ENCODE results near the gene IQSEC1. TPM values are rescaled to one million over a fixed set of nuclear protein-coding genes. Genes with fewer than 3 reads are reported as not detected.

The IQSEC1 gene
- total and polyA plus RNA-seq, 10 of the 15 experiments (the other 5 are each of a cell fraction or from before 2014, with no cell fraction given), result 0.92 to 55.2 (median 8.5) TPM

GRCh38 chr3:13051066-13051465 is 22.2 kb downstream of the IQSEC1 start (continued):
- TF ChIP-seq, protein P1, sequence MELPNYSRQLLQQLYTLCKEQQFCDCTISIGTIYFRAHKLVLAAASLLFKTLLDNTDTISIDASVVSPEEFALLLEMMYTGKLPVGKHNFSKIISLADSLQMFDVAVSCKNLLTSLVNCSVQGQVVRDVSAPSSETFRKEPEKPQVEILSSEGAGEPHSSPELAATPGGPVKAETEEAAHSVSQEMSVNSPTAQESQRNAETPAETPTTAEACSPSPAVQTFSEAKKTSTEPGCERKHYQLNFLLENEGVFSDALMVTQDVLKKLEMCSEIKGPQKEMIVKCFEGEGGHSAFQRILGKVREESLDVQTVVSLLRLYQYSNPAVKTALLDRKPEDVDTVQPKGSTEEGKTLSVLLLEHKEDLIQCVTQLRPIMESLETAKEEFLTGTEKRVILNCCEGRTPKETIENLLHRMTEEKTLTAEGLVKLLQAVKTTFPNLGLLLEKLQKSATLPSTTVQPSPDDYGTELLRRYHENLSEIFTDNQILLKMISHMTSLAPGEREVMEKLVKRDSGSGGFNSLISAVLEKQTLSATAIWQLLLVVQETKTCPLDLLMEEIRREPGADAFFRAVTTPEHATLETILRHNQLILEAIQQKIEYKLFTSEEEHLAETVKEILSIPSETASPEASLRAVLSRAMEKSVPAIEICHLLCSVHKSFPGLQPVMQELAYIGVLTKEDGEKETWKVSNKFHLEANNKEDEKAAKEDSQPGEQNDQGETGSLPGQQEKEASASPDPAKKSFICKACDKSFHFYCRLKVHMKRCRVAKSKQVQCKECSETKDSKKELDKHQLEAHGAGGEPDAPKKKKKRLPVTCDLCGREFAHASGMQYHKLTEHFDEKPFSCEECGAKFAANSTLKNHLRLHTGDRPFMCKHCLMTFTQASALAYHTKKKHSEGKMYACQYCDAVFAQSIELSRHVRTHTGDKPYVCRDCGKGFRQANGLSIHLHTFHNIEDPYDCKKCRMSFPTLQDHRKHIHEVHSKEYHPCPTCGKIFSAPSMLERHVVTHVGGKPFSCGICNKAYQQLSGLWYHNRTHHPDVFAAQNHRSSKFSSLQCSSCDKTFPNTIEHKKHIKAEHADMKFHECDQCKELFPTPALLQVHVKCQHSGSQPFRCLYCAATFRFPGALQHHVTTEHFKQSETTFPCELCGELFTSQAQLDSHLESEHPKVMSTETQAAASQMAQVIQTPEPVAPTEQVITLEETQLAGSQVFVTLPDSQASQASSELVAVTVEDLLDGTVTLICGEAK (IDR thresholded peaks at IDR 0.05; ENCODE audit: borderline replicate concordance), result no peak
- TF ChIP-seq KDM1A (IDR thresholded peaks at IDR 0.05; ENCODE audit: borderline replicate concordance) (no peak), RCOR1 (conservative IDR thresholded peaks at IDR 0.05; ENCODE audit: low read depth, low read length) (no peak), POLR2AphosphoS2 (IDR thresholded peaks at IDR 0.05; ENCODE audit: low read depth, low read length) (no peak)

GRCh38 chr3:13050446-13050845 is 22.8 kb downstream of the IQSEC1 start:
- intact Hi-C loops (cut with micrococcal nuclease; ENCODE audit: unreplicated experiment) (no loop called here), in situ Hi-C loops (cut with MboI) (no loop called here)
- H3K9ac ChIP-seq (ENCODE audit: control insufficient read depth, insufficient read depth, low read length), result no peak overlapping the region
- RAD21 ChIA-PET (ENCODE audit: unreplicated experiment), result interaction anchor here (0.9 to 1.0 kb wide), 2 partner anchors 38 to 67 kb away, joined by 3 to 4 read pairs; no protein-coding TSS in a partner anchor
- no peaks in the 10 kb centered on the region for H3K27me3 ChIP-seq (replicated peaks in 1 of 2; ENCODE audit: control insufficient read depth in 2 of 2, insufficient read depth in 2 of 2, low read length in 1 of 2)
- TF ChIP-seq TARDBP (IDR thresholded peaks at IDR 0.05; ENCODE audit: borderline replicate concordance) (no peak), FOXK2 (IDR thresholded peaks at IDR 0.05) (no peak), TCF12 (IDR thresholded peaks at IDR 0.05; ENCODE audit: low read depth, low read length) (no peak), ATF7 (IDR thresholded peaks at IDR 0.05; ENCODE audit: low read depth) (no peak)
- TF ChIP-seq, protein P2, sequence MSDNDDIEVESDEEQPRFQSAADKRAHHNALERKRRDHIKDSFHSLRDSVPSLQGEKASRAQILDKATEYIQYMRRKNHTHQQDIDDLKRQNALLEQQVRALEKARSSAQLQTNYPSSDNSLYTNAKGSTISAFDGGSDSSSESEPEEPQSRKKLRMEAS (IDR thresholded peaks at IDR 0.05; ENCODE audit: low read depth, low read length), result no peak
- 94% methylated on average over 3 of the region's 3 CpGs for WGBS (ENCODE audit: insufficient coverage, insufficient replicate concordance, low lambda C conversion rate, missing lambda C conversion rate)
- H4K20me1 ChIP-seq (ENCODE audit: control insufficient read depth, insufficient read depth), result no peaks in the 10 kb centered on the region
- no peak overlapping the region for H3K4me3 ChIP-seq
- POLR2A ChIA-PET, result interaction anchor here (0.7 to 5.6 kb wide), 3 partner anchors 11 to 38 kb away, joined by 4 to 58 read pairs (median 6); no protein-coding TSS in a partner anchor
- ATAC-seq, result no peak
- no peak for FAIRE-seq
- SMC1A ChIA-PET (ENCODE audit: uncharacterized antibody, unreplicated experiment), result interaction anchor here (1.0 to 1.5 kb wide), 3 partner anchors 14 to 37 kb away, joined by 3 read pairs; no protein-coding TSS in a partner anchor
- no peak overlapping the region for H3K4me2 ChIP-seq (ENCODE audit: control insufficient read depth, insufficient read depth)
- peaks cover 26% of the 10 kb centered on the region for H3K4me1 ChIP-seq (ENCODE audit: control insufficient read depth, insufficient read depth, low read length)
- H3K79me2 ChIP-seq (ENCODE audit: control insufficient read depth, insufficient read depth, low read length), result peaks cover 3% of the 10 kb centered on the region
- no peak for DNase-seq (ENCODE audit: low read depth, low spot score)
- no peaks in the 10 kb centered on the region for H3K9me3 ChIP-seq (replicated peaks; ENCODE audit: control insufficient read depth, insufficient read depth, low read length)
- no TSS peak for BruUV-seq (replicated peaks)
- no peak overlapping the region for H3K27ac ChIP-seq (ENCODE audit: control insufficient read depth, insufficient read depth)
- H2AFZ ChIP-seq (ENCODE audit: control insufficient read depth, low read depth, low read length), result no peak overlapping the region
- CTCF ChIA-PET, result interaction anchor here (1.1 to 1.6 kb wide), 2 partner anchors 14 to 38 kb away, joined by 3 to 4 read pairs; no protein-coding TSS in a partner anchor
- H3K36me3 ChIP-seq (ENCODE audit: control insufficient read depth in 2 of 2, insufficient read depth in 2 of 2, low read length in 1 of 2), result no peaks in the 10 kb centered on the region; a peak in 1 of 4 replicates

Measured in GM12878 (cell line).